ENCODE measurements around the gene CIAPIN1.
"Not testable (repeated sequence)": the region's sequence is repeated elsewhere in the genome, so short reads cannot be mapped to it uniquely, and the experiment has no call there.

Gene CIAPIN1

GRCh38 chr16:57403965-57404817 lies 43.0 kb downstream of the CIAPIN1 start, which contains the start of gene CCL17:
TSS of gene CCL17 (plus strand) at chr16:57404767. CDS start at chr16:57413933, 9,166 bp downstream.
- no peak for DNase-seq

- no peak for DNase-seq
Observed at GRCh38 chr16:57401943-57402640, 45.1 kb downstream of the CIAPIN1 start.

- not testable (repeated sequence) for DNase-seq
Observed at GRCh38 chr16:57397493-57397892, 49.7 kb downstream of the CIAPIN1 start.

GRCh38 chr16:57396786-57397185 lies 50.4 kb downstream of the CIAPIN1 start:
- DNase-seq: no peak

- DNase-seq: no peak
Observed at GRCh38 chr16:57395026-57395425, 52.2 kb downstream of the CIAPIN1 start.

GRCh38 chr16:57394444-57394843 lies 52.7 kb downstream of the CIAPIN1 start:
- no peak for DNase-seq

GRCh38 chr16:57392694-57393093 lies 54.5 kb downstream of the CIAPIN1 start:
- DNase-seq: no peak

- no peak for DNase-seq
Observed at GRCh38 chr16:57391708-57392107, 55.5 kb downstream of the CIAPIN1 start.

GRCh38 chr16:57391300-57391699 lies 55.9 kb downstream of the CIAPIN1 start:
- no peak for DNase-seq

- DNase-seq: no peak
Observed at GRCh38 chr16:57390636-57391295, 56.4 kb downstream of the CIAPIN1 start.

GRCh38 chr16:57389087-57389468 lies 58.1 kb downstream of the CIAPIN1 start:
- no peak for DNase-seq

- DNase-seq: no peak
Observed at GRCh38 chr16:57388359-57389086, 58.7 kb downstream of the CIAPIN1 start.

GRCh38 chr16:57387598-57388354 lies 59.4 kb downstream of the CIAPIN1 start:
- DNase-seq: no peak

- no peak for DNase-seq
Observed at GRCh38 chr16:57386381-57386951, 60.7 kb downstream of the CIAPIN1 start.

GRCh38 chr16:57385083-57385482 lies 62.1 kb downstream of the CIAPIN1 start:
- no peak for DNase-seq

- DNase-seq: no peak
Observed at GRCh38 chr16:57384248-57385070, 62.7 kb downstream of the CIAPIN1 start.

- no peak for DNase-seq
Observed at GRCh38 chr16:57383276-57384247, 63.6 kb downstream of the CIAPIN1 start.

- DNase-seq: no peak
Observed at GRCh38 chr16:57382535-57383275, 64.5 kb downstream of the CIAPIN1 start.

Data from T-helper 9 cell (primary cell).